Measurements from ENCODE around the gene PLEKHO1. TPM values are rescaled to one million over a fixed set of nuclear protein-coding genes. Genes with fewer than 3 reads are reported as not detected.

The PLEKHO1 gene
- polyA plus RNA-seq, 1 of the 3 experiments (the other 2 are of a cell fraction), result 33.5 TPM

GRCh38 chr1:150146849-150147542 lies 2.7 kb upstream of the PLEKHO1 start:
- no peak overlapping the region for H2AFZ ChIP-seq (ENCODE audit: low read depth)
- no peak overlapping the region for H3K4me3 ChIP-seq (ENCODE audit: low read depth in 2 of 2, low read length in 1 of 2)
- no peaks in the 10 kb centered on the region for H4K20me1 ChIP-seq (ENCODE audit: insufficient read depth)
- TF ChIP-seq JUND (IDR thresholded peaks at IDR 0.05), result no peak
- no peak for TF ChIP-seq RAD21 (IDR thresholded peaks at IDR 0.05; ENCODE audit: low read length)
- DNase-seq, result no peak
- no peaks in the 10 kb centered on the region for H3K27me3 ChIP-seq (ENCODE audit: insufficient read depth)
- H3K79me2 ChIP-seq (ENCODE audit: insufficient read depth), result peaks cover 28% of the 10 kb centered on the region
- H3K36me3 ChIP-seq (replicated peaks in 1 of 2; ENCODE audit: control insufficient read depth in 1 of 2, insufficient read depth in 2 of 2, low read length in 1 of 2), result peaks cover 0 to 12% of the 10 kb centered on the region in 2 experiments
- H3K9me3 ChIP-seq, result no peaks in the 10 kb centered on the region
- H3K9ac ChIP-seq, result no peak overlapping the region
- ChIA-PET POLR2A (no interaction called here), CTCF (interaction anchor here (1.2 to 1.8 kb wide), 3 partner anchors 14 to 22 kb away, joined by 3 to 6 read pairs (median 3); no protein-coding TSS in a partner anchor)
- H3K9me2 ChIP-seq, result no peaks in the 10 kb centered on the region
- no peak overlapping the region for H3K4me2 ChIP-seq
- peaks cover 11% of the 10 kb centered on the region for H3F3A ChIP-seq (replicated peaks; ENCODE audit: insufficient read depth)
- H3K27ac ChIP-seq (ENCODE audit: low read depth in 2 of 2, low read length in 1 of 2), result no peak overlapping the region
- 96% methylated on average over 10 of the region's 10 CpGs for WGBS (ENCODE audit: low lambda C conversion rate)
- peaks cover 7 to 18% of the 10 kb centered on the region in 2 experiments; a peak in 3 of 4 replicates for H3K4me1 ChIP-seq (ENCODE audit: control insufficient read depth in 1 of 2, insufficient read depth in 2 of 2, low read depth in 1 of 2, low read length in 1 of 2)

GRCh38 chr1:150148837-150149270 lies 862 bp upstream of the PLEKHO1 start:
- Histone ChIP-seq H3K4me2 (peak overlapping the region; percentile 92), H3K9me3 (no peaks in the 10 kb centered on the region), H2AFZ (ENCODE audit: low read depth) (peak overlapping the region; percentile 80; the same call in 1 of the 2 replicates), H3K9ac (peak overlapping the region; percentile 89), H3K79me2 (ENCODE audit: insufficient read depth) (peaks cover 47% of the 10 kb centered on the region), H3K4me1 (ENCODE audit: control insufficient read depth in 1 of 2, insufficient read depth in 2 of 2, low read depth in 1 of 2, low read length in 1 of 2) (peaks cover 13 to 25% of the 10 kb centered on the region in 2 experiments; a peak in 3 of 4 replicates), H3K36me3 (replicated peaks in 1 of 2; ENCODE audit: control insufficient read depth in 1 of 2, insufficient read depth in 2 of 2, low read length in 1 of 2) (peaks cover 10 to 23% of the 10 kb centered on the region in 2 experiments), H3K27me3 (ENCODE audit: insufficient read depth) (no peaks in the 10 kb centered on the region), H3K4me3 (ENCODE audit: low read depth in 2 of 2, low read length in 1 of 2) (peak overlapping the region; percentile 70 to 89), H3F3A (replicated peaks; ENCODE audit: insufficient read depth) (peaks cover 11% of the 10 kb centered on the region), H3K9me2 (no peaks in the 10 kb centered on the region), H3K27ac (ENCODE audit: low read depth in 2 of 2, low read length in 1 of 2) (peak overlapping the region; percentile 81 to 87), H4K20me1 (ENCODE audit: insufficient read depth) (no peaks in the 10 kb centered on the region)
- TF ChIP-seq USF2 (IDR thresholded peaks at IDR 0.05; ENCODE audit: borderline replicate concordance, low read depth, low read length), result no peak
- no peak for TF ChIP-seq CTCF (IDR thresholded peaks at IDR 0.05)
- no peak for TF ChIP-seq NFIC (IDR thresholded peaks at IDR 0.05; ENCODE audit: borderline replicate concordance)
- TF ChIP-seq NRF1 (IDR thresholded peaks at IDR 0.05; ENCODE audit: low read depth, low read length), result no peak
- no peak for TF ChIP-seq IRF3 (IDR thresholded peaks at IDR 0.05; ENCODE audit: low read depth, low read length)
- no peak for TF ChIP-seq RFX5 (IDR thresholded peaks at IDR 0.05; ENCODE audit: low read length)
- no peak for TF ChIP-seq ZBTB33 (IDR thresholded peaks at IDR 0.05; ENCODE audit: borderline replicate concordance, low read depth)
- no peak for TF ChIP-seq MEF2A (IDR thresholded peaks at IDR 0.05; ENCODE audit: borderline replicate concordance, low read depth)
- POLR2A ChIA-PET, result interaction anchor here (1.2 kb wide), 1 partner anchor 11 kb away, joined by 3 read pairs; no protein-coding TSS in a partner anchor
- CTCF ChIA-PET, result interaction anchor here (0.7 to 2.1 kb wide), 3 partner anchors 20 to 38 kb away, joined by 4 to 12 read pairs (median 7); no protein-coding TSS in a partner anchor
- DNase-seq, result peak; percentile 54
- WGBS (ENCODE audit: low lambda C conversion rate), result 31% methylated on average over 8 of the region's 8 CpGs
